GM23338 (cell line): ENCODE data around the gene CCDC106. TPM values are rescaled to one million over a fixed set of nuclear protein-coding genes. Genes with fewer than 3 reads are reported as not detected.
A peak's percentile ranks its signal among the peaks of the same experiment; 100 is the strongest.

Source experiments
- ATAC-seq: fragments of 200-7000 bp; cut with Tn5 transposase; 3 replicates; pipeline ENCODE4 v1.9.1; 2020
- DNase-seq: peaks from one replicate; pipeline ENCODE4 v3.0.0-alpha.2; 2015; ENCODE audit warnings: low spot score
- H2AFZ ChIP-seq: fragments of 200-600 bp; sonication (generic); 2 replicates; pipeline ENCODE4 v1.8.0; 2016; ENCODE audit warnings: antibody characterized with exemption, mild to moderate bottlenecking, moderate library complexity
- H3F3A ChIP-seq: fragments of 200-600 bp; sonication (generic); replicated peaks from 2 replicates; pipeline ENCODE4 v1.8.0; 2017; ENCODE audit warnings: antibody characterized with exemption, mixed run types, low read depth
- H3K27ac ChIP-seq: fragments of 200-600 bp; sonication (generic); 2 replicates; pipeline ENCODE4 v1.6.1; 2016; ENCODE audit warnings: low read depth
- H3K27me3 ChIP-seq: fragments of 200-600 bp; sonication (generic); 2 replicates; pipeline ENCODE4 v1.8.0; 2016; ENCODE audit warnings: mild to moderate bottlenecking, mixed run types, moderate library complexity; ENCODE audit not compliant: insufficient read depth
- H3K36me3 ChIP-seq: fragments of 200-600 bp; sonication (generic); 2 replicates; pipeline ENCODE4 v1.8.0; 2016; ENCODE audit warnings: mild to moderate bottlenecking; ENCODE audit not compliant: insufficient read depth
- H3K4me1 ChIP-seq: fragments of 200-600 bp; sonication (generic); 2 replicates; pipeline ENCODE4 v1.8.0; 2016; ENCODE audit warnings: mild to moderate bottlenecking, moderate library complexity; ENCODE audit not compliant: insufficient read depth
- H3K4me2 ChIP-seq: fragments of 200-600 bp; sonication (generic); 2 replicates; pipeline ENCODE4 v1.7.1; 2017; ENCODE audit warnings: mixed run types
- H3K4me3 ChIP-seq: fragments of 200-600 bp; sonication (generic); 2 replicates; pipeline ENCODE4 v1.6.1; 2016; ENCODE audit warnings: mixed run types
- H3K79me2 ChIP-seq: fragments of 200-600 bp; sonication (generic); replicated peaks from 2 replicates; pipeline ENCODE4 v1.8.0; 2017; ENCODE audit warnings: mild to moderate bottlenecking; ENCODE audit not compliant: insufficient read depth
- H3K9me2 ChIP-seq: fragments of 200-600 bp; sonication (generic); 2 replicates; pipeline ENCODE4 v1.8.0; 2017; ENCODE audit not compliant: insufficient read depth
- H4K20me1 ChIP-seq: fragments of 200-600 bp; sonication (generic); replicated peaks from 2 replicates; pipeline ENCODE4 v1.8.0; 2017; ENCODE audit warnings: mild to moderate bottlenecking; ENCODE audit not compliant: insufficient read depth
- H3K27ac Mint-ChIP-seq: 2 replicates; pipeline ENCODE4 v1.8.0; 2020; ENCODE audit warnings: inconsistent platforms, mild to moderate bottlenecking, moderate library complexity, mixed read lengths
- H3K27me3 Mint-ChIP-seq: 3 replicates; pipeline ENCODE4 v1.8.0; 2022; ENCODE audit warnings: low read depth, mild to moderate bottlenecking, moderate library complexity, mixed read lengths, inconsistent platforms; ENCODE audit not compliant: insufficient read depth, poor library complexity
- H3K36me3 Mint-ChIP-seq: 3 replicates; pipeline ENCODE4 v1.8.0; 2021; ENCODE audit warnings: low read depth, mild to moderate bottlenecking, inconsistent platforms, moderate library complexity, mixed read lengths
- H3K4me1 Mint-ChIP-seq: 3 replicates; pipeline ENCODE4 v1.8.0; 2020; ENCODE audit warnings: mild to moderate bottlenecking, inconsistent platforms, mixed read lengths
- H3K4me3 Mint-ChIP-seq: 3 replicates; pipeline ENCODE4 v1.8.0; 2021; ENCODE audit warnings: moderate library complexity, mild to moderate bottlenecking, inconsistent platforms, mixed read lengths
- H3K9me3 Mint-ChIP-seq: 3 replicates; pipeline ENCODE4 v1.8.0; 2020; ENCODE audit warnings: moderate library complexity, mild to moderate bottlenecking, inconsistent platforms, mixed read lengths
- CREB1 ChIP-seq: fragments of 250-450 bp; sonication (Bioruptor Pico); IDR thresholded peaks from 2 replicates; pipeline ENCODE4 v1.5.0; 2020; ENCODE audit warnings: low read depth, mild to moderate bottlenecking, moderate library complexity
- EZH2 ChIP-seq: fragments of 200-600 bp; sonication (generic); IDR thresholded peaks from one replicate; pipeline ENCODE4 v1.8.0; 2017; ENCODE audit warnings: antibody characterized with exemption, mild to moderate bottlenecking, low read depth; ENCODE audit not compliant: unreplicated experiment
- JUNB ChIP-seq: IDR thresholded peaks from one replicate; pipeline ENCODE4 v1.6.1; 2016; ENCODE audit warnings: antibody characterized with exemption; ENCODE audit not compliant: unreplicated experiment
- NANOG ChIP-seq: IDR thresholded peaks from 2 replicates; pipeline ENCODE4 v1.6.1; 2016; ENCODE audit warnings: antibody characterized with exemption, borderline replicate concordance
- POLR2AphosphoS5 ChIP-seq: IDR thresholded peaks from 2 replicates; pipeline ENCODE4 v1.6.1; 2016; ENCODE audit warnings: antibody characterized with exemption, low read depth
- REST ChIP-seq: IDR thresholded peaks from one replicate; pipeline ENCODE4 v1.6.1; 2018; ENCODE audit warnings: antibody characterized with exemption; ENCODE audit not compliant: unreplicated experiment
- STAT1 ChIP-seq: IDR thresholded peaks from one replicate; pipeline ENCODE4 v1.6.1; 2016; ENCODE audit warnings: antibody characterized with exemption; ENCODE audit not compliant: unreplicated experiment
- ZNF114 ChIP-seq: fragments of 250-450 bp; sonication (Bioruptor Pico); IDR thresholded peaks from 2 replicates; pipeline ENCODE4 v1.5.0; 2020; ENCODE audit warnings: mild to moderate bottlenecking, moderate library complexity
- ZNF331 ChIP-seq: fragments of 250-450 bp; sonication (Bioruptor Pico); IDR thresholded peaks from 2 replicates; pipeline ENCODE4 v1.5.0; 2020; ENCODE audit warnings: low read depth, mild to moderate bottlenecking, moderate library complexity
- polyA plus RNA-seq: library from polyadenylated mRNA; unstranded; fragments of >200 nt; fragmentation: Nextera tagmentation; extraction: Ambion mirVana; gene quantifications from 2 replicates; pipeline ENCODE4 v1.2.1, GENCODE V29; 2016
- total RNA-seq: library from RNA; depleted of rRNA; stranded (reverse); fragments of >200 nt; shearing (Covaris generic); gene quantifications from 2 replicates; pipeline ENCODE4 v1.2.3, GENCODE V29; 2014
- TF ChIP-seq, protein P1 (sequence below): fragments of 250-450 bp; sonication (Bioruptor Pico); IDR thresholded peaks from 2 replicates; pipeline ENCODE4 v1.5.0; 2020; ENCODE audit warnings: mild to moderate bottlenecking, moderate library complexity
- TF ChIP-seq, protein P2 (sequence below): IDR thresholded peaks from 2 replicates; pipeline ENCODE4 v1.6.1; 2016; ENCODE audit warnings: antibody characterized with exemption

CCDC106 gene
- total and polyA plus RNA-seq, 2 experiments from 2014 or later: 12.0 to 17.6 TPM

DNA sequence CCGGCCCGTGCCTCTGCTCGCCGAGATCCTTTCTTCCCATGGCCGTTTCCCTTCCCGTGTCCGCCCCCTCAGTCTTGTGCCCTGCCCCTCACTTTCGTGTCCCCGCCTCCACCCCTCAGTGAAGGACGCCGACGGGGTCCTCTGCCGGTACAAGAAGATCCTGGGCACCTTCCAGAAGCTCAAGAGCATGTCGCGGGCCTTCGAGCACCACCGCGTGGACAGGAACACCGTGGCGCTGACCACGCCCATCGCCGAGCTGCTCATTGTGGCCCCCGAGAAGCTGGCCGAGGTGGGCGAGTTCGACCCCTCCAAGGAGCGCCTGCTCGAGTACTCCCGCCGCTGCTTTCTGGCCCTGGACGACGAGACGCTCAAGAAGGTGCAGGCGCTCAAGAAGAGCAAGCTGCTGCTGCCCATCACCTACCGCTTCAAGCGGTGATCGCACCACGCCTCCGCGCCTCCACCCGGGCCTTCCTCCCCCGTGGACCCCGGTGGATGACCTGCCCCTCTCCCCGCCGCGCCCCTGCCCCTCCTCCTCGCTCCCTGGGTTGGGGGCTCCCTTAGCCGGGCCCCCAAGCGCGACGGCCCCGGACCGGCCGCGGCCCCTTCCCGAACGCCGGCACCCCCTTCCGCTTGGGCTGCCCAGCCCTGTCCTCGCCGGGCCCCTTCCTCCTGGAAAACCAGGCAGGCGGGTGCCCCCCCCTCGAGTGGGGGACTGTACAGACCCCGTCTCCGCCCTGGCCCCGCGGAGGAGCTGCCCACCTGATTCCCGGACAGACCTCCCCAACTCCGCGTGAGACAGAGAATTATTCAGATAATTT lies 4.5 kb downstream of the CCDC106 start (continued):
- TF ChIP-seq, protein P1, sequence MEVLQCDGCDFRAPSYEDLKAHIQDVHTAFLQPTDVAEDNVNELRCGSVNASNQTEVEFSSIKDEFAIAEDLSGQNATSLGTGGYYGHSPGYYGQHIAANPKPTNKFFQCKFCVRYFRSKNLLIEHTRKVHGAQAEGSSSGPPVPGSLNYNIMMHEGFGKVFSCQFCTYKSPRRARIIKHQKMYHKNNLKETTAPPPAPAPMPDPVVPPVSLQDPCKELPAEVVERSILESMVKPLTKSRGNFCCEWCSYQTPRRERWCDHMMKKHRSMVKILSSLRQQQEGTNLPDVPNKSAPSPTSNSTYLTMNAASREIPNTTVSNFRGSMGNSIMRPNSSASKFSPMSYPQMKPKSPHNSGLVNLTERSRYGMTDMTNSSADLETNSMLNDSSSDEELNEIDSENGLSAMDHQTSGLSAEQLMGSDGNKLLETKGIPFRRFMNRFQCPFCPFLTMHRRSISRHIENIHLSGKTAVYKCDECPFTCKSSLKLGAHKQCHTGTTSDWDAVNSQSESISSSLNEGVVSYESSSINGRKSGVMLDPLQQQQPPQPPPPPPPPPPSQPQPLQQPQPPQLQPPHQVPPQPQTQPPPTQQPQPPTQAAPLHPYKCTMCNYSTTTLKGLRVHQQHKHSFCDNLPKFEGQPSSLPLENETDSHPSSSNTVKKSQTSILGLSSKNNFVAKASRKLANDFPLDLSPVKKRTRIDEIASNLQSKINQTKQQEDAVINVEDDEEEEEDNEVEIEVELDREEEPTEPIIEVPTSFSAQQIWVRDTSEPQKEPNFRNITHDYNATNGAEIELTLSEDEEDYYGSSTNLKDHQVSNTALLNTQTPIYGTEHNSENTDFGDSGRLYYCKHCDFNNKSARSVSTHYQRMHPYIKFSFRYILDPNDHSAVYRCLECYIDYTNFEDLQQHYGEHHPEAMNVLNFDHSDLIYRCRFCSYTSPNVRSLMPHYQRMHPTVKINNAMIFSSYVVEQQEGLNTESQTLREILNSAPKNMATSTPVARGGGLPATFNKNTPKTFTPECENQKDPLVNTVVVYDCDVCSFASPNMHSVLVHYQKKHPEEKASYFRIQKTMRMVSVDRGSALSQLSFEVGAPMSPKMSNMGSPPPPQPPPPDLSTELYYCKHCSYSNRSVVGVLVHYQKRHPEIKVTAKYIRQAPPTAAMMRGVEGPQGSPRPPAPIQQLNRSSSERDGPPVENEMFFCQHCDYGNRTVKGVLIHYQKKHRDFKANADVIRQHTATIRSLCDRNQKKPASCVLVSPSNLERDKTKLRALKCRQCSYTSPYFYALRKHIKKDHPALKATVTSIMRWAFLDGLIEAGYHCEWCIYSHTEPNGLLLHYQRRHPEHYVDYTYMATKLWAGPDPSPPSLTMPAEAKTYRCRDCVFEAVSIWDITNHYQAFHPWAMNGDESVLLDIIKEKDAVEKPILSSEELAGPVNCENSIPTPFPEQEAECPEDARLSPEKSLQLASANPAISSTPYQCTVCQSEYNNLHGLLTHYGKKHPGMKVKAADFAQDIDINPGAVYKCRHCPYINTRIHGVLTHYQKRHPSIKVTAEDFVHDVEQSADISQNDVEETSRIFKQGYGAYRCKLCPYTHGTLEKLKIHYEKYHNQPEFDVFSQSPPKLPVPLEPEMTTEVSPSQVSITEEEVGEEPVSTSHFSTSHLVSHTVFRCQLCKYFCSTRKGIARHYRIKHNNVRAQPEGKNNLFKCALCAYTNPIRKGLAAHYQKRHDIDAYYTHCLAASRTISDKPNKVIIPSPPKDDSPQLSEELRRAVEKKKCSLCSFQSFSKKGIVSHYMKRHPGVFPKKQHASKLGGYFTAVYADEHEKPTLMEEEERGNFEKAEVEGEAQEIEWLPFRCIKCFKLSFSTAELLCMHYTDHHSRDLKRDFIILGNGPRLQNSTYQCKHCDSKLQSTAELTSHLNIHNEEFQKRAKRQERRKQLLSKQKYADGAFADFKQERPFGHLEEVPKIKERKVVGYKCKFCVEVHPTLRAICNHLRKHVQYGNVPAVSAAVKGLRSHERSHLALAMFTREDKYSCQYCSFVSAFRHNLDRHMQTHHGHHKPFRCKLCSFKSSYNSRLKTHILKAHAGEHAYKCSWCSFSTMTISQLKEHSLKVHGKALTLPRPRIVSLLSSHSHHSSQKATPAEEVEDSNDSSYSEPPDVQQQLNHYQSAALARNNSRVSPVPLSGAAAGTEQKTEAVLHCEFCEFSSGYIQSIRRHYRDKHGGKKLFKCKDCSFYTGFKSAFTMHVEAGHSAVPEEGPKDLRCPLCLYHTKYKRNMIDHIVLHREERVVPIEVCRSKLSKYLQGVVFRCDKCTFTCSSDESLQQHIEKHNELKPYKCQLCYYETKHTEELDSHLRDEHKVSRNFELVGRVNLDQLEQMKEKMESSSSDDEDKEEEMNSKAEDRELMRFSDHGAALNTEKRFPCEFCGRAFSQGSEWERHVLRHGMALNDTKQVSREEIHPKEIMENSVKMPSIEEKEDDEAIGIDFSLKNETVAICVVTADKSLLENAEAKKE (CRISPR knock-in tag): no peak
- TF ChIP-seq CREB1 (CRISPR knock-in tag): no peak
- no peak for TF ChIP-seq ZNF114
- peak; percentile 82 for TF ChIP-seq POLR2AphosphoS5
- TF ChIP-seq, protein P2, sequence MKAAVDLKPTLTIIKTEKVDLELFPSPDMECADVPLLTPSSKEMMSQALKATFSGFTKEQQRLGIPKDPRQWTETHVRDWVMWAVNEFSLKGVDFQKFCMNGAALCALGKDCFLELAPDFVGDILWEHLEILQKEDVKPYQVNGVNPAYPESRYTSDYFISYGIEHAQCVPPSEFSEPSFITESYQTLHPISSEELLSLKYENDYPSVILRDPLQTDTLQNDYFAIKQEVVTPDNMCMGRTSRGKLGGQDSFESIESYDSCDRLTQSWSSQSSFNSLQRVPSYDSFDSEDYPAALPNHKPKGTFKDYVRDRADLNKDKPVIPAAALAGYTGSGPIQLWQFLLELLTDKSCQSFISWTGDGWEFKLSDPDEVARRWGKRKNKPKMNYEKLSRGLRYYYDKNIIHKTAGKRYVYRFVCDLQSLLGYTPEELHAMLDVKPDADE: no peak
- TF ChIP-seq ZNF331 (CRISPR knock-in tag): no peak

GRCh38 chr19:55653651-55654322 lies 5.8 kb downstream of the CCDC106 start:
- Mint-ChIP-seq H3K4me3 (peak overlapping the region; percentile 92), H3K27me3 (peaks cover 34% of the 10 kb centered on the region), H3K36me3 (peaks cover 31% of the 10 kb centered on the region), H3K27ac (peak overlapping the region; percentile 99), H3K9me3 (no peaks in the 10 kb centered on the region; the same call in 2 of the 3 replicates), H3K4me1 (peaks cover 44% of the 10 kb centered on the region)
- Histone ChIP-seq H3K9me2 (no peaks in the 10 kb centered on the region), H3F3A (peaks cover 17% of the 10 kb centered on the region), H3K36me3 (no peaks in the 10 kb centered on the region), H3K4me1 (peaks cover 27% of the 10 kb centered on the region), H4K20me1 (peaks cover 27% of the 10 kb centered on the region), H2AFZ (no peak overlapping the region; the same call in 1 of the 2 replicates), H3K27ac (peak overlapping the region; percentile 56), H3K27me3 (no peaks in the 10 kb centered on the region), H3K4me2 (peak overlapping the region; percentile 73), H3K4me3 (peak overlapping the region; percentile 100), H3K79me2 (peaks cover 35% of the 10 kb centered on the region)
- DNase-seq (peak; percentile 97), ATAC-seq (peak; percentile 38)
- no peak for TF ChIP-seq JUNB
- peak; percentile 53 for TF ChIP-seq POLR2AphosphoS5
- TF ChIP-seq STAT1: no peak
- no peak for TF ChIP-seq ZNF331 (CRISPR knock-in tag)
- no peak for TF ChIP-seq ZNF114
- TF ChIP-seq REST: no peak
- no peak for TF ChIP-seq EZH2
- TF ChIP-seq CREB1 (CRISPR knock-in tag): peak; percentile 54
- TF ChIP-seq NANOG: no peak
